H1 (cell line): ENCODE results near the gene PRICKLE2.

Experiments
- CBX5 ChIP-seq: fragments of 300-800, 300-1000 bp; sonication (generic); IDR thresholded peaks from 2 replicates; pipeline ENCODE4 v1.7.1; 2016; ENCODE audit warnings: antibody characterized with exemption, low read length, low read depth
- EGR1 ChIP-seq: IDR thresholded peaks from 2 replicates; pipeline ENCODE4 v1.6.1; 2011; ENCODE audit warnings: low read depth, low read length, borderline replicate concordance
- KDM5A ChIP-seq: fragments of 200-600 bp; IDR thresholded peaks from 2 replicates; pipeline ENCODE4 v1.7.1; 2012; ENCODE audit warnings: mild to moderate bottlenecking, low read length, inconsistent platforms, mixed read lengths
- NRF1 ChIP-seq: IDR thresholded peaks from 2 replicates; pipeline ENCODE4 v1.6.1; 2011; ENCODE audit warnings: mild to moderate bottlenecking, low read depth, low read length, improper control_type of control experiment
- POLR2A ChIP-seq, 2 experiments: IDR thresholded peaks; 1 replicate in 1 of 2; 2 replicates in 1 of 2; pipeline ENCODE4 v1.6.1; 2011; ENCODE audit warnings: low read depth in 2 of 2, low read length in 2 of 2, mild to moderate bottlenecking in 2 of 2; ENCODE audit errors: control extremely low read depth in 1 of 2
- RFX5 ChIP-seq: IDR thresholded peaks from 2 replicates; pipeline ENCODE4 v1.6.1; 2011; ENCODE audit warnings: low read depth, low read length, improper control_type of control experiment, borderline replicate concordance
- TAF1 ChIP-seq: IDR thresholded peaks from 2 replicates; pipeline ENCODE4 v1.6.1; 2011; ENCODE audit warnings: mild to moderate bottlenecking, low read depth, low read length
- TF ChIP-seq, protein P1 (sequence below), 3 experiments: IDR thresholded peaks; 1 replicate in 2 of 3; 2 replicates in 1 of 3; pipeline versions ENCODE4 v1.5.1 to v1.6.1; 2011; ENCODE audit warnings: low read length in 3 of 3, mild to moderate bottlenecking in 3 of 3, inconsistent platforms in 2 of 3, low read depth in 1 of 3, moderate library complexity in 1 of 3; ENCODE audit not compliant: insufficient read depth in 1 of 3; ENCODE audit errors: control extremely low read depth in 1 of 3
- TF ChIP-seq, protein P2 (sequence below): IDR thresholded peaks from 2 replicates; pipeline ENCODE4 v1.6.1; 2012; ENCODE audit warnings: inconsistent platforms
- TF ChIP-seq, protein P3 (sequence below): IDR thresholded peaks from 2 replicates; pipeline ENCODE4 v1.6.1; 2012; ENCODE audit warnings: low read length, inconsistent platforms

DNA sequence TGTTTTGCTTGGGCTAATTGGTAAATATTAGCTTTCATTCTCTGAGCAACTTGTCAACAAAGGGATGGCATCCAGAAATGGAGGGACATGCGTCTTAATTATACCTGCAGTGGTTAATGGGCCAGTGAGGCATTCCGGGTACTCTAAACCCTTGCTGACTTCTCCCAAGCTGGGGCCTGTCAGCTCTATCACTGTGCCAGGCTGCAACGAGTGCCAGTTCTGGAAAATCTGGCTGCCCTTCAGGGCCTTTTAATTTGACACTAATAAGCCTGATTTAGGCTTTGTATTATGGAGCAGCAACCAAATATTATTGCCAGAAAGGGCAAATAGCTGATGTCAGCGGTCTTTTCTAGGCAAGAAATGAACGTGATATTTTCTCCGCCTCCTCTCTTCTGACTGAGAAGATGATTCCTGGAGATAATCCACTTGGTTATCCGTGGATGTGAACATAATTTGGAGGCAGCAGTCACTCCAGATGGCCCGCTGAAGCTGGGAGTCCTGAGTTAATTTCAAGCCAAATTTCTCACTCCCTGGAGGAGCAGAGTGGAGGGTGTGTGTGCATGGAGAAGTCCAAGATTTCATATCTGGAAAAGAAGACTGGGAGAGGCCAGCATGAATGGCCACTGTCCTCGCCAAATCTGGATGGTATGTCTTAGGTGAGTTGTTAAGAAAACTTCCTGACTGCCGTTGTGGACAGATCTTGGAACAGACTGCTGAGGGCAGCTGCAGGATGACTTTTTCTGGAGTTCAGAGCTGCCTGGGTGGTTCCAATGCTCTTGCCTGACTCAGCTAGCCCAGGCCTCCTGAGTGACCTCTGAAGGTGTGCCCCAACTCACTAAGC, 157.5 kb downstream of the PRICKLE2 start:
- no peak for TF ChIP-seq TAF1
- TF ChIP-seq, protein P1, sequence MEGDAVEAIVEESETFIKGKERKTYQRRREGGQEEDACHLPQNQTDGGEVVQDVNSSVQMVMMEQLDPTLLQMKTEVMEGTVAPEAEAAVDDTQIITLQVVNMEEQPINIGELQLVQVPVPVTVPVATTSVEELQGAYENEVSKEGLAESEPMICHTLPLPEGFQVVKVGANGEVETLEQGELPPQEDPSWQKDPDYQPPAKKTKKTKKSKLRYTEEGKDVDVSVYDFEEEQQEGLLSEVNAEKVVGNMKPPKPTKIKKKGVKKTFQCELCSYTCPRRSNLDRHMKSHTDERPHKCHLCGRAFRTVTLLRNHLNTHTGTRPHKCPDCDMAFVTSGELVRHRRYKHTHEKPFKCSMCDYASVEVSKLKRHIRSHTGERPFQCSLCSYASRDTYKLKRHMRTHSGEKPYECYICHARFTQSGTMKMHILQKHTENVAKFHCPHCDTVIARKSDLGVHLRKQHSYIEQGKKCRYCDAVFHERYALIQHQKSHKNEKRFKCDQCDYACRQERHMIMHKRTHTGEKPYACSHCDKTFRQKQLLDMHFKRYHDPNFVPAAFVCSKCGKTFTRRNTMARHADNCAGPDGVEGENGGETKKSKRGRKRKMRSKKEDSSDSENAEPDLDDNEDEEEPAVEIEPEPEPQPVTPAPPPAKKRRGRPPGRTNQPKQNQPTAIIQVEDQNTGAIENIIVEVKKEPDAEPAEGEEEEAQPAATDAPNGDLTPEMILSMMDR (IDR thresholded peaks at IDR 0.05; ENCODE audit: control extremely low read depth in 1 of 3, insufficient read depth in 1 of 3, low read depth in 1 of 3, low read length in 3 of 3) = no peak
- TF ChIP-seq, protein P2, sequence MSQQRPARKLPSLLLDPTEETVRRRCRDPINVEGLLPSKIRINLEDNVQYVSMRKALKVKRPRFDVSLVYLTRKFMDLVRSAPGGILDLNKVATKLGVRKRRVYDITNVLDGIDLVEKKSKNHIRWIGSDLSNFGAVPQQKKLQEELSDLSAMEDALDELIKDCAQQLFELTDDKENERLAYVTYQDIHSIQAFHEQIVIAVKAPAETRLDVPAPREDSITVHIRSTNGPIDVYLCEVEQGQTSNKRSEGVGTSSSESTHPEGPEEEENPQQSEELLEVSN = no peak
- no peak for TF ChIP-seq CBX5
- no peak for TF ChIP-seq EGR1
- TF ChIP-seq NRF1 = no peak
- no peak for TF ChIP-seq KDM5A
- TF ChIP-seq RFX5 = no peak
- no peak for TF ChIP-seq POLR2A (IDR thresholded peaks at IDR 0.05; ENCODE audit: control extremely low read depth in 1 of 2, low read depth in 2 of 2, low read length in 2 of 2)
- TF ChIP-seq, protein P3, sequence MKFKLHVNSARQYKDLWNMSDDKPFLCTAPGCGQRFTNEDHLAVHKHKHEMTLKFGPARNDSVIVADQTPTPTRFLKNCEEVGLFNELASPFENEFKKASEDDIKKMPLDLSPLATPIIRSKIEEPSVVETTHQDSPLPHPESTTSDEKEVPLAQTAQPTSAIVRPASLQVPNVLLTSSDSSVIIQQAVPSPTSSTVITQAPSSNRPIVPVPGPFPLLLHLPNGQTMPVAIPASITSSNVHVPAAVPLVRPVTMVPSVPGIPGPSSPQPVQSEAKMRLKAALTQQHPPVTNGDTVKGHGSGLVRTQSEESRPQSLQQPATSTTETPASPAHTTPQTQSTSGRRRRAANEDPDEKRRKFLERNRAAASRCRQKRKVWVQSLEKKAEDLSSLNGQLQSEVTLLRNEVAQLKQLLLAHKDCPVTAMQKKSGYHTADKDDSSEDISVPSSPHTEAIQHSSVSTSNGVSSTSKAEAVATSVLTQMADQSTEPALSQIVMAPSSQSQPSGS = no peak
